Body of pancreas (tissue), 4 donors: Measurements from ENCODE around the gene TBC1D32.

Experiments used
- CTCF ChIP-seq, 7 experiments: fragments of 450-650 bp in 4 of 7; fragments of 200-600 bp in 3 of 7; sonication (generic) in 3 of 7; IDR thresholded peaks; one replicate each; pipeline ENCODE4 v1.5.1; 2016 to 2019; ENCODE audit warnings: antibody characterized with exemption in 7 of 7
- POLR2A ChIP-seq, 3 donors: fragments of 450-650 bp; IDR thresholded peaks; one replicate each; pipeline ENCODE4 v1.6.1; 2016; ENCODE audit warnings: antibody characterized with exemption in 3 of 3, mild to moderate bottlenecking in 2 of 3

- no peak for TF ChIP-seq CTCF (IDR thresholded peaks at IDR 0.05)
- no peak for TF ChIP-seq POLR2A (IDR thresholded peaks at IDR 0.05)
Observed at GRCh38 chr6:121076119-121076518, 258.2 kb downstream of the TBC1D32 start.
